A673 (cell line): Measurements from ENCODE around the gene ABRACL. TPM values are rescaled to one million over a fixed set of nuclear protein-coding genes. Genes with fewer than 3 reads are reported as not detected.

Experiments
- BruUV-seq: library from RNA; stranded (reverse); fragments of 400-500 nt; replicated peaks from 2 replicates; lab custom pipeline; 2021; lab: Mats Ljungman, UMichigan
- CTCF ChIA-PET: fragments of 300-600 bp; sonication (Branson Sonifier 250); formaldehyde crosslinking; loops from one replicate; lab custom pipeline; 2022; ENCODE audit warnings: antibody characterized with exemption; lab: Charles Lee
- POLR2A ChIA-PET: fragments of 300-600 bp; sonication (Branson Sonifier 250); formaldehyde crosslinking; loops from one replicate; lab custom pipeline; 2022; ENCODE audit warnings: antibody characterized with exemption; ENCODE audit not compliant: low non-redundant PET; lab: Charles Lee
- DNase-seq: peaks from one replicate; pipeline ENCODE4 v3.0.0-alpha.2; 2015; ENCODE audit warnings: low spot score
- H3K27ac ChIP-seq: fragments of 200-600 bp; sonication (generic); 2 replicates; pipeline ENCODE4 v1.5.1; 2016; ENCODE audit warnings: mixed run types, low read depth, mild to moderate bottlenecking, mixed read lengths, antibody characterized with exemption, low read length; ENCODE audit not compliant: poor library complexity, severe bottlenecking
- H3K27me3 ChIP-seq: fragments of 200-600 bp; sonication (generic); replicated peaks from 2 replicates; pipeline ENCODE4 v1.6.1; 2017; ENCODE audit warnings: mixed run types, low read depth, mild to moderate bottlenecking, mixed read lengths, antibody characterized with exemption, low read length; ENCODE audit not compliant: insufficient read depth, poor library complexity
- H3K36me3 ChIP-seq: fragments of 200-600 bp; sonication (generic); 2 replicates; pipeline ENCODE4 v1.6.1; 2016; ENCODE audit warnings: mixed run types, mild to moderate bottlenecking, mixed read lengths, antibody characterized with exemption, low read length; ENCODE audit not compliant: insufficient read depth, poor library complexity, severe bottlenecking
- H3K4me1 ChIP-seq: fragments of 200-600 bp; sonication (generic); 2 replicates; pipeline ENCODE4 v1.6.1; 2017; ENCODE audit warnings: mixed run types, mild to moderate bottlenecking, mixed read lengths, antibody characterized with exemption, low read length; ENCODE audit not compliant: insufficient read depth, poor library complexity, severe bottlenecking
- H3K4me3 ChIP-seq: fragments of 200-600 bp; sonication (generic); 2 replicates; pipeline ENCODE4 v1.5.1; 2016; ENCODE audit warnings: low read depth, mixed run types, mild to moderate bottlenecking, mixed read lengths, low read length; ENCODE audit not compliant: poor library complexity, severe bottlenecking
- H3K9me3 ChIP-seq: fragments of 200-600 bp; sonication (generic); 2 replicates; pipeline ENCODE4 v1.6.1; 2016; ENCODE audit warnings: mixed run types, low read depth, mild to moderate bottlenecking, mixed read lengths, antibody characterized with exemption, low read length; ENCODE audit not compliant: poor library complexity, severe bottlenecking
- CTCF ChIP-seq: fragments of 300-800, 200-600 bp; sonication (generic); conservative IDR thresholded peaks from 2 replicates; pipeline ENCODE4 v1.5.1; 2017; ENCODE audit warnings: low read depth, mild to moderate bottlenecking, antibody characterized with exemption, low read length, moderate library complexity, mixed read lengths
- EZH2 ChIP-seq: fragments of 200-600 bp; sonication (generic); IDR thresholded peaks from 2 replicates; pipeline ENCODE4 v1.6.1; 2017; ENCODE audit warnings: borderline replicate concordance, low read depth, mild to moderate bottlenecking, mixed read lengths, antibody characterized with exemption, low read length; ENCODE audit not compliant: poor library complexity, severe bottlenecking
- intact Hi-C: fragments of 100-400 bp; cut with micrococcal nuclease; formaldehyde crosslinking; loops from one replicate; pipeline ENCODE4 v1.10.0; 2022; ENCODE audit not compliant: unreplicated experiment
- total RNA-seq: library from RNA; stranded (reverse); gene quantifications from 2 replicates; pipeline ENCODE4 v1.2.3, GENCODE V29; 2021

Gene ABRACL
- total RNA-seq, 1 experiment from 2014 or later: 98.5 TPM

DNA sequence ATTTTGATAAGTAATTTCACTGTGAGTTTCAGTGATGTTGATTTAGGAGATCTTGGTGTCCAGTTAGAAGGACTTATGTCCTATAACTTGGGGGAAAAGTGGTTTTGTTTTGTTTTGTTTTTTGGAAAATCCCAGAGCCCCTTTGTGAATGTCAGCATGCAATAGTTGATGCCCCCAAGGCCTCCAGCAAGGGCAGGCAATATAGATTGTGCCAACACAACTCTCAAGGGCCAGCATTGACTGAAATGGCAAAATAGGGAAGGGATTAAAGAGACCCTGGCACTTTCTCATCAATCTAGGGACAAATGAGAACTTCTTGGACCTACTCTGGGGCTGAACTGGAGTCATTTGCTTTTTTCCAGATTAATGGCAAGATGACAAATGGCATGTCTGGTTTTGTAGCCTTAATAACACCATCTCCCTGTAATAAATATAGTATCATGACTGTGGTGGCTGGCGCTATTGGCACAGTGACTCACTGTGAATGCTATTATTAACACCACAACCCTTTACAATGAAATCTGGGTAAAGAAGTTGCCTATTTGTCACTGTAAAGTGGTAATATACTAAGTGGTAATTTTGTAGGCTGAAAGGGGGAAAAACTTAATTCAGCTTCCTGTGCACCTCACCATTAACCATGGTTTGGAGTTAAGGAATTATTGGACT lies 51.8 kb downstream of the ABRACL start:
- no peak for TF ChIP-seq EZH2
- TF ChIP-seq CTCF: no peak
- no peak for DNase-seq
- H3K9me3 ChIP-seq: no peaks in the 10 kb centered on the region
- H3K36me3 ChIP-seq: no peaks in the 10 kb centered on the region
- no TSS peak for BruUV-seq
- ChIA-PET POLR2A (no interaction called here), CTCF (no interaction called here)
- no peak overlapping the region for H3K27ac ChIP-seq
- no peaks in the 10 kb centered on the region for H3K4me1 ChIP-seq
- H3K4me3 ChIP-seq: no peak overlapping the region
- intact Hi-C loops: no loop called here
- H3K27me3 ChIP-seq: no peaks in the 10 kb centered on the region

DNA sequence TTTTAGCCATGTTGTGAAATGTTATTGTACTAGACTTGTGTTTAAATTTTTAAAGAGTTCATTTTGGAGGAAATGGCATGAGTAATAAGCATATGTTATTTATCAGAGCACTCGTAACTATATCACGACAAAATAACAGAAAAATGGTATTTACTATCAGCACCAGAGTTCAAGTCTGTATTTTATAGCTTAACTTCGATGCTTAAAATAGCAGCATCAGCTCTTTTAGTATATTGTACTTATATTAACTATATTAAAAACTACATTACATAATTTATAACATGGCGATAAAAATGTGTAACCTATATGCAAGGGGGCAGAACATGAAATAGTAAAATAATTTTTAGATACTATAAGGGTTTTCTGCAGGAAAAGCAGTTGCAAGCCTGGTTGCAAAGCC lies 52.9 kb downstream of the ABRACL start:
- no peaks in the 10 kb centered on the region for H3K36me3 ChIP-seq
- intact Hi-C loops: no loop called here
- no peaks in the 10 kb centered on the region for H3K9me3 ChIP-seq
- no peaks in the 10 kb centered on the region for H3K27me3 ChIP-seq
- ChIA-PET CTCF (no interaction called here), POLR2A (no interaction called here)
- TF ChIP-seq CTCF (no peak), EZH2 (no peak)
- H3K4me1 ChIP-seq: no peaks in the 10 kb centered on the region
- no peak overlapping the region for H3K4me3 ChIP-seq
- no peak for DNase-seq
- BruUV-seq: no TSS peak
- no peak overlapping the region for H3K27ac ChIP-seq

- no peak for DNase-seq
- no TSS peak for BruUV-seq
- intact Hi-C loops: no loop called here
- Histone ChIP-seq H3K27ac (no peak overlapping the region), H3K36me3 (no peaks in the 10 kb centered on the region), H3K9me3 (no peaks in the 10 kb centered on the region), H3K27me3 (no peaks in the 10 kb centered on the region), H3K4me1 (no peaks in the 10 kb centered on the region), H3K4me3 (no peak overlapping the region)
- ChIA-PET POLR2A (interaction anchor here (0.6 kb wide), 1 partner anchor 53 kb away, joined by 3 read pairs; no protein-coding TSS in a partner anchor), CTCF (no interaction called here)
- TF ChIP-seq CTCF (no peak), EZH2 (no peak)
Observed at GRCh38 chr6:139082370-139082769, 53.8 kb downstream of the ABRACL start.
